Measurements from ENCODE around the gene PRKG1. TPM values are rescaled to one million over a fixed set of nuclear protein-coding genes. Genes with fewer than 3 reads are reported as not detected.

PRKG1 gene
- polyA plus RNA-seq, 3 donors, result not detected

DNA sequence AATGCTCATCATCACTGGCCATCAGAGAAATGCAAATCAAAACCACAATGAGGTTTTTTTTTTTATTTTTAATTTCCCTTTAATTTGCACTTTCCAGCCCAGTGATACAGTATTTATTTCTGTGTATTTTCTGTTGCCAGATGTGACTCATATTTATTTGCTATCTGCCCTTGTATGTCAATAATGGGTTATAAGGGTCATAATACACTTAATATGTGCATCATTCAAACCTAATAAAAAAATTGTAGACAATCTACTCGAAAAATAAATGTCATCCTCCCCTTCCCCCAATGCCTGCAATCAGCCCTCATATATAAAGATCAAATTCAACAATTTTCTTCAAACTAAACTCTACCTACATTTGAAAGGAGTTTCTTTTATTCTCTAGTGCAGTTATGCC, 470.6 kb downstream of the PRKG1 start:
- WGBS (ENCODE audit: insufficient coverage), result no CpG with 5 or more reads among the region's 1 CpG
- no peaks in the 10 kb centered on the region for H3K27me3 ChIP-seq (ENCODE audit: control insufficient read depth in 2 of 2, insufficient read depth in 2 of 2, low read length in 2 of 2)
- H3K4me2 ChIP-seq (replicated peaks; ENCODE audit: extremely low read depth, low read length, poor library complexity, severe bottlenecking), result no peak overlapping the region
- Mint-ChIP-seq H3K27me3 (ENCODE audit: low read depth in 3 of 3) (no peaks in the 10 kb centered on the region), H3K4me1 (no peaks in the 10 kb centered on the region), H3K27ac (no peak overlapping the region), H3K4me3 (no peak overlapping the region), H3K9me3 (no peaks in the 10 kb centered on the region), H3K36me3 (no peaks in the 10 kb centered on the region)
- H3K79me2 ChIP-seq (ENCODE audit: insufficient read depth, low read length), result no peaks in the 10 kb centered on the region
- intact Hi-C loops (cut with micrococcal nuclease), result no loop called here
- no peak overlapping the region for H3K27ac ChIP-seq (ENCODE audit: low read depth in 1 of 2, low read length in 2 of 2)
- H3K4me3 ChIP-seq (replicated peaks in 1 of 3; ENCODE audit: low read depth in 2 of 3, low read length in 3 of 3), result no peak overlapping the region
- no peak overlapping the region for H3K9ac ChIP-seq (ENCODE audit: insufficient read depth, low read length, poor library complexity, severe bottlenecking)
- TF ChIP-seq, protein P1, sequence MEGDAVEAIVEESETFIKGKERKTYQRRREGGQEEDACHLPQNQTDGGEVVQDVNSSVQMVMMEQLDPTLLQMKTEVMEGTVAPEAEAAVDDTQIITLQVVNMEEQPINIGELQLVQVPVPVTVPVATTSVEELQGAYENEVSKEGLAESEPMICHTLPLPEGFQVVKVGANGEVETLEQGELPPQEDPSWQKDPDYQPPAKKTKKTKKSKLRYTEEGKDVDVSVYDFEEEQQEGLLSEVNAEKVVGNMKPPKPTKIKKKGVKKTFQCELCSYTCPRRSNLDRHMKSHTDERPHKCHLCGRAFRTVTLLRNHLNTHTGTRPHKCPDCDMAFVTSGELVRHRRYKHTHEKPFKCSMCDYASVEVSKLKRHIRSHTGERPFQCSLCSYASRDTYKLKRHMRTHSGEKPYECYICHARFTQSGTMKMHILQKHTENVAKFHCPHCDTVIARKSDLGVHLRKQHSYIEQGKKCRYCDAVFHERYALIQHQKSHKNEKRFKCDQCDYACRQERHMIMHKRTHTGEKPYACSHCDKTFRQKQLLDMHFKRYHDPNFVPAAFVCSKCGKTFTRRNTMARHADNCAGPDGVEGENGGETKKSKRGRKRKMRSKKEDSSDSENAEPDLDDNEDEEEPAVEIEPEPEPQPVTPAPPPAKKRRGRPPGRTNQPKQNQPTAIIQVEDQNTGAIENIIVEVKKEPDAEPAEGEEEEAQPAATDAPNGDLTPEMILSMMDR (IDR thresholded peaks at IDR 0.05), result no peak
- no peak overlapping the region for H2AFZ ChIP-seq (ENCODE audit: insufficient read depth, low read depth, low read length, poor library complexity, severe bottlenecking)
- no peaks in the 10 kb centered on the region for H3K36me3 ChIP-seq (replicated peaks in 1 of 2; ENCODE audit: control insufficient read depth in 1 of 2, insufficient read depth in 2 of 2, low read length in 2 of 2)
- no peaks in the 10 kb centered on the region for H3K9me3 ChIP-seq (replicated peaks in 1 of 2; ENCODE audit: control insufficient read depth in 1 of 2, insufficient read depth in 1 of 2, low read length in 2 of 2)
- H4K20me1 ChIP-seq (ENCODE audit: insufficient read depth, low read length), result no peaks in the 10 kb centered on the region
- H3K4me1 ChIP-seq (ENCODE audit: control insufficient read depth in 1 of 2, insufficient read depth in 2 of 2, low read length in 2 of 2), result no peaks in the 10 kb centered on the region
- no peak for DNase-seq

DNA sequence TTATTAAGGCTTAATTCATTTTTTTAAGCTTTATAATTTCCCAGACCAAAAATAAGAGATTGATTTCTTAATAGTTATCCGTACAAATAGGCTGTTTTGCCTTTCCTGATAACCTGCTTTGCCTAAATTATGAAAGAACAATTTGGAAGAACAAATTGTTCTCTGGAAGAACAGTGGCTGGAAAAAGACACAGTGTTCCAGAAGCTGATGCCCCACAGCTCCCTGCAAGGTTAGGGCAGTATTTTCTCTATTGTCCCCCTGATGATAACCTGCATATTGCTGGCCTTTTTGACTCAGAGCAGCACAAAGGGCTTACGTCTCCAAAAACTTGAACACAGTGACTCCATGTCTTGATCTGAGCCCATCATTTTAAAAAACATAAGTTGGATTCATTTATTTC, 473.7 kb downstream of the PRKG1 start:
- H3K36me3 ChIP-seq (replicated peaks in 1 of 2; ENCODE audit: control insufficient read depth in 1 of 2, insufficient read depth in 2 of 2, low read length in 2 of 2), result no peaks in the 10 kb centered on the region
- no peaks in the 10 kb centered on the region for H3K4me1 ChIP-seq (ENCODE audit: control insufficient read depth in 1 of 2, insufficient read depth in 2 of 2, low read length in 2 of 2)
- DNase-seq, result no peak
- H3K27me3 Mint-ChIP-seq (ENCODE audit: low read depth in 3 of 3), result no peaks in the 10 kb centered on the region
- H3K4me3 Mint-ChIP-seq, result no peak overlapping the region
- TF ChIP-seq, protein P1 (IDR thresholded peaks at IDR 0.05), result no peak
- no peak overlapping the region for H3K27ac ChIP-seq (ENCODE audit: low read depth in 1 of 2, low read length in 2 of 2)
- H3K79me2 ChIP-seq (ENCODE audit: insufficient read depth, low read length), result no peaks in the 10 kb centered on the region
- H4K20me1 ChIP-seq (ENCODE audit: insufficient read depth, low read length), result no peaks in the 10 kb centered on the region
- H3K36me3 Mint-ChIP-seq, result no peaks in the 10 kb centered on the region
- WGBS (ENCODE audit: insufficient coverage), result 40% methylated on average over 1 of the region's 2 CpGs
- no peak overlapping the region for H2AFZ ChIP-seq (ENCODE audit: insufficient read depth, low read depth, low read length, poor library complexity, severe bottlenecking)
- H3K4me2 ChIP-seq (replicated peaks; ENCODE audit: extremely low read depth, low read length, poor library complexity, severe bottlenecking), result no peak overlapping the region
- H3K9me3 Mint-ChIP-seq, result no peaks in the 10 kb centered on the region
- no peaks in the 10 kb centered on the region for H3K9me3 ChIP-seq (replicated peaks in 1 of 2; ENCODE audit: control insufficient read depth in 1 of 2, insufficient read depth in 1 of 2, low read length in 2 of 2)
- intact Hi-C loops (cut with micrococcal nuclease), result no loop called here
- no peaks in the 10 kb centered on the region for H3K27me3 ChIP-seq (ENCODE audit: control insufficient read depth in 2 of 2, insufficient read depth in 2 of 2, low read length in 2 of 2)
- H3K4me1 Mint-ChIP-seq, result no peaks in the 10 kb centered on the region
- no peak overlapping the region for H3K4me3 ChIP-seq (replicated peaks in 1 of 3; ENCODE audit: low read depth in 2 of 3, low read length in 3 of 3)
- no peak overlapping the region for H3K9ac ChIP-seq (ENCODE audit: insufficient read depth, low read length, poor library complexity, severe bottlenecking)
- no peak overlapping the region for H3K27ac Mint-ChIP-seq
